H1 (cell line): Measurements from ENCODE around the gene SERGEF. TPM values are rescaled to one million over a fixed set of nuclear protein-coding genes. Genes with fewer than 3 reads are reported as not detected.

Experiments
- CTCF ChIA-PET: fragments of 300-600 bp; sonication (Branson Sonifier 250); formaldehyde crosslinking; loops from one replicate; lab custom pipeline; 2021; ENCODE audit not compliant: partially characterized antibody; lab: Charles Lee
- POLR2A ChIA-PET: fragments of 300-600 bp; sonication (Branson Sonifier 250); formaldehyde crosslinking; loops from one replicate; lab custom pipeline; 2021; ENCODE audit warnings: inconsistent platforms; ENCODE audit not compliant: partially characterized antibody; lab: Charles Lee
- DNase-seq, 2 experiments: peaks; one replicate each; pipeline versions ENCODE4 v3.0.0 to v3.0.0-alpha.2; 2010 to 2022; ENCODE audit warnings: low spot score in 2 of 2, low read depth in 1 of 2, mixed read lengths in 1 of 2
- FAIRE-seq: peaks from 2 replicates; lab custom pipeline; 2011; peaks lifted over from hg19 to GRCh38; lab: Jason Lieb, UNC
- H2AFZ ChIP-seq: 2 replicates; pipeline ENCODE4 v1.8.1; 2012; ENCODE audit warnings: low read length, inconsistent platforms
- H2AK5ac ChIP-seq: 2 replicates; pipeline ENCODE4 v1.6.1; 2013; ENCODE audit warnings: low read depth, low read length
- H2BK120ac ChIP-seq: replicated peaks from 2 replicates; pipeline ENCODE3; 2013; ENCODE audit warnings: low read depth, low read length, inconsistent platforms
- H2BK12ac ChIP-seq: 2 replicates; pipeline ENCODE4 v1.6.1; 2013; ENCODE audit warnings: low read depth, low read length
- H2BK15ac ChIP-seq: 2 replicates; pipeline ENCODE4 v1.6.1; 2013; ENCODE audit warnings: low read length
- H2BK20ac ChIP-seq: 2 replicates; pipeline ENCODE4 v1.6.1; 2013; ENCODE audit warnings: low read length
- H2BK5ac ChIP-seq: 2 replicates; pipeline ENCODE4 v1.6.1; 2013; ENCODE audit warnings: low read depth, low read length
- H3K14ac ChIP-seq: 2 replicates; pipeline ENCODE4 v1.6.1; 2013; ENCODE audit warnings: inconsistent platforms; ENCODE audit not compliant: insufficient read length
- H3K18ac ChIP-seq: 2 replicates; pipeline ENCODE4 v1.6.1; 2013; ENCODE audit warnings: low read length; ENCODE audit errors: extremely low read depth
- H3K23ac ChIP-seq: 2 replicates; pipeline ENCODE4 v1.6.1; 2013; ENCODE audit warnings: inconsistent platforms; ENCODE audit not compliant: insufficient read length
- H3K23me2 ChIP-seq: 2 replicates; pipeline ENCODE4 v1.6.1; 2013; ENCODE audit warnings: low read depth, low read length
- H3K27ac ChIP-seq: 2 replicates; pipeline ENCODE4 v1.6.1; 2011; ENCODE audit warnings: low read depth, low read length, inconsistent platforms
- H3K27me3 ChIP-seq, 4 experiments: replicated peaks in 1 of 4; 1 replicate in 1 of 4; 2 replicates in 3 of 4; pipeline versions ENCODE4 v1.6.1 to v1.8.1; 2011 to 2013; ENCODE audit warnings: low read length in 3 of 4, mild to moderate bottlenecking in 3 of 4, inconsistent platforms in 2 of 4, mixed read lengths in 2 of 4, moderate library complexity in 1 of 4; ENCODE audit not compliant: control insufficient read depth in 3 of 4, insufficient read depth in 3 of 4; ENCODE audit errors: extremely low read depth in 1 of 4
- H3K36me3 ChIP-seq, 4 experiments: 2 replicates each; pipeline versions ENCODE4 v1.6.1 to v1.8.1; 2011 to 2013; ENCODE audit warnings: mild to moderate bottlenecking in 4 of 4, low read length in 3 of 4, moderate library complexity in 2 of 4, control low read depth in 1 of 4, inconsistent platforms in 1 of 4; ENCODE audit not compliant: insufficient read depth in 4 of 4, control insufficient read depth in 2 of 4
- H3K4ac ChIP-seq: replicated peaks from 2 replicates; pipeline ENCODE3; 2013; ENCODE audit warnings: low read length, low read depth, mixed read lengths, inconsistent platforms; ENCODE audit not compliant: insufficient read length
- H3K4me1 ChIP-seq, 4 experiments: replicated peaks in 1 of 4; 1 replicate in 1 of 4; 2 replicates in 3 of 4; pipeline versions ENCODE4 v1.6.1 to v1.8.1; 2011 to 2013; ENCODE audit warnings: low read length in 3 of 4, inconsistent platforms in 2 of 4, mixed read lengths in 1 of 4; ENCODE audit not compliant: insufficient read depth in 4 of 4, control insufficient read depth in 3 of 4
- H3K4me2 ChIP-seq, 2 experiments: 2 replicates each; pipeline versions ENCODE4 v1.6.1 to v1.8.1; 2011 to 2013; ENCODE audit warnings: low read depth in 2 of 2, low read length in 2 of 2, control low read depth in 1 of 2, inconsistent platforms in 1 of 2, mild to moderate bottlenecking in 1 of 2; ENCODE audit not compliant: insufficient read depth in 1 of 2
- H3K4me3 ChIP-seq, 4 experiments: fragments of 200-600, 300-600 bp in 1 of 4; sonication (generic), shearing (Covaris generic), sonication (Bioruptor Twin) in 1 of 4; 2 replicates each; pipeline versions ENCODE4 v1.5.1 to v1.8.1; 2011 to 2016; ENCODE audit warnings: low read length in 4 of 4, low read depth in 3 of 4, control low read depth in 2 of 4, inconsistent platforms in 2 of 4, mild to moderate bottlenecking in 2 of 4, mixed read lengths in 1 of 4, moderate library complexity in 1 of 4; ENCODE audit not compliant: insufficient read depth in 2 of 4; ENCODE audit errors: extremely low read depth in 1 of 4
- H3K56ac ChIP-seq: replicated peaks from 2 replicates; pipeline ENCODE3; 2013; ENCODE audit warnings: low read depth, mild to moderate bottlenecking, mixed read lengths, low read length, inconsistent platforms; ENCODE audit not compliant: insufficient read length
- H3K79me1 ChIP-seq: 2 replicates; pipeline ENCODE4 v1.6.1; 2013; ENCODE audit warnings: low read depth, low read length, control low read depth
- H3K79me2 ChIP-seq, 2 experiments: 2 replicates each; pipeline versions ENCODE4 v1.6.1 to v1.8.1; 2012 to 2013; ENCODE audit warnings: low read length in 2 of 2, mild to moderate bottlenecking in 2 of 2, inconsistent platforms in 1 of 2; ENCODE audit not compliant: insufficient read depth in 2 of 2, control insufficient read depth in 1 of 2
- H3K9ac ChIP-seq, 4 experiments: replicated peaks in 1 of 4; 1 replicate in 1 of 4; 2 replicates in 3 of 4; pipeline versions ENCODE4 v1.6.1 to v1.8.1; 2011 to 2013; ENCODE audit warnings: low read depth in 3 of 4, low read length in 3 of 4, control low read depth in 2 of 4, mild to moderate bottlenecking in 2 of 4, moderate library complexity in 2 of 4, inconsistent platforms in 1 of 4; ENCODE audit errors: extremely low read depth in 1 of 4
- H3K9me3 ChIP-seq, 2 experiments: 2 replicates each; pipeline versions ENCODE4 v1.6.1 to v1.8.1; 2012 to 2013; ENCODE audit warnings: mild to moderate bottlenecking in 2 of 2, moderate library complexity in 2 of 2, control low read depth in 1 of 2, inconsistent platforms in 1 of 2, low read depth in 1 of 2, low read length in 1 of 2, mixed read lengths in 1 of 2; ENCODE audit not compliant: insufficient read depth in 2 of 2
- H4K20me1 ChIP-seq, 2 experiments: replicated peaks in 1 of 2; 2 replicates each; pipeline versions ENCODE3 to v1.8.1; 2011 to 2013; ENCODE audit warnings: inconsistent platforms in 2 of 2, low read length in 2 of 2, mild to moderate bottlenecking in 1 of 2; ENCODE audit not compliant: insufficient read depth in 2 of 2, control insufficient read depth in 1 of 2
- H4K5ac ChIP-seq: 2 replicates; pipeline ENCODE4 v1.6.1; 2013; ENCODE audit warnings: low read length, low read depth, mixed read lengths, inconsistent platforms; ENCODE audit not compliant: insufficient read length
- H4K8ac ChIP-seq: 2 replicates; pipeline ENCODE4 v1.8.0; 2013; ENCODE audit warnings: mild to moderate bottlenecking, moderate library complexity, low read length, inconsistent platforms; ENCODE audit not compliant: insufficient read depth; ENCODE audit errors: extremely low read depth
- H4K91ac ChIP-seq: replicated peaks from 2 replicates; pipeline ENCODE3; 2013; ENCODE audit warnings: low read length, mixed read lengths, inconsistent platforms; ENCODE audit not compliant: insufficient read length
- SUZ12 ChIP-seq: fragments of 200-600 bp; sonication (generic); IDR thresholded peaks from 2 replicates; pipeline ENCODE4 v1.6.1; 2012; ENCODE audit warnings: mild to moderate bottlenecking, inconsistent platforms, low read length, moderate library complexity, mixed read lengths
- WGBS, 2 experiments: shearing (Covaris generic) in 1 of 2; methylation state at CpG; one replicate each; pipeline versions ENCODE4 v1.1.6 to v1.1.7; 2013 to 2015; ENCODE audit warnings: low lambda C conversion rate in 2 of 2, mixed read lengths in 2 of 2, inconsistent platforms in 1 of 2, low coverage in 1 of 2, missing lambda C conversion rate in 1 of 2; ENCODE audit not compliant: insufficient replicate concordance in 2 of 2, insufficient coverage in 1 of 2, insufficient read length in 1 of 2; ENCODE audit errors: extremely low coverage in 1 of 2, missing lambda C conversion rate in 1 of 2; 5-methylcytosine and 5-hydroxymethylcytosine counted together
- polyA plus RNA-seq, 7 experiments: library from polyadenylated mRNA; depleted of rRNA in 3 of 7; stranded (reverse) in 5 of 7; unstranded in 2 of 7; fragments of >200 nt in 5 of 7; fragments of 200-250 nt in 2 of 7; gene quantifications; 1 replicate in 5 of 7; 2 replicates in 1 of 7; 4 replicates in 1 of 7; pipeline versions ENCODE4 v1.2.1 to v1.2.3, GENCODE V29; 2011 to 2013; ENCODE audit warnings: missing spikeins in 2 of 7, mixed read lengths in 2 of 7
- total RNA-seq: library from RNA; stranded (reverse); fragmentation: NEBNext Ultra II Directional; extraction: Animal tissue kit (Norgen Biotek cat#: 25700); gene quantifications from 2 replicates; pipeline ENCODE4 v1.2.1, GENCODE V29; 2021

SERGEF gene
- total and polyA plus RNA-seq, 2 of the 8 experiments (the other 6 are each of a cell fraction or from before 2014, with no cell fraction given): 16.6 to 28.8 TPM

DNA sequence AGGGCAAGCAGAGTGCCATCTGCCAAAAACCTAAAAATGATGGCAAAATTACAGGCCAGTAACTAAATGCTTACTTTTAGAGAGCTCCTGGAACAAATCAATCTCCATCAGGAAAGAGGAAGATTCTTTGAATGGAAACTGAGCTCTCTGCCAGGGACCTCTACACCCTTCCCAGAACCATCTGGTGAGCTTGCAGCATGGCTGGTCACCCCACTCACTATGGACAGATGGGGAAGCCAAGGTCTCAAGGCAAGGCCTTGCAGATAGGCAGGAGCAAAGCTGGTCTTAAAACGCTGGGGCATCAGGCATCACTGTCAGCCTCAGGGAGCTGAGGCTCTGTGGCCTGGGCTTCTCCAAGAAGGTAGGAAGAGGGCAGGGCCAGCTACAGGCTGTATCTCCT lies 36.2 kb downstream of the SERGEF start:
- Histone ChIP-seq H4K91ac (no peak overlapping the region), H3K27me3 (no peaks in the 10 kb centered on the region), H3K9me3 (no peaks in the 10 kb centered on the region), H4K8ac (no peak overlapping the region), H3K56ac (no peak overlapping the region), H4K5ac (no peak overlapping the region), H2AFZ (no peak overlapping the region), H3K36me3 (no peaks in the 10 kb centered on the region), H2BK12ac (no peak overlapping the region), H2AK5ac (no peak overlapping the region), H3K23ac (no peak overlapping the region), H3K79me1 (no peaks in the 10 kb centered on the region), H3K14ac (no peak overlapping the region), H3K9ac (no peak overlapping the region), H3K27ac (no peak overlapping the region), H3K79me2 (no peaks in the 10 kb centered on the region), H3K4me1 (no peaks in the 10 kb centered on the region), H3K4me3 (no peak overlapping the region), H2BK20ac (no peak overlapping the region), H4K20me1 (peaks cover 4 to 5% of the 10 kb centered on the region in 2 experiments), H3K4me2 (no peak overlapping the region), H3K18ac (no peak overlapping the region), H2BK5ac (no peak overlapping the region), H3K23me2 (no peaks in the 10 kb centered on the region), H2BK15ac (no peak overlapping the region), H3K4ac (no peak overlapping the region), H2BK120ac (no peak overlapping the region)
- WGBS, 2 experiments: 92% methylated on average over 1 of the region's 1 CpG; no CpG with 5 or more reads in 1 of the 2 experiments
- ChIA-PET POLR2A (no interaction called here), CTCF (interaction anchor here (1.0 to 11.7 kb wide), 13 partner anchors 8 to 241 kb away, joined by 3 to 276 read pairs (median 6); partner anchors contain the start of gene KCNC1)
- no peak for FAIRE-seq
- no peak for DNase-seq
- no peak for TF ChIP-seq SUZ12
